Tongue (tissue), 3 donors: ENCODE measurements around the gene NTF4. TPM values are rescaled to one million over a fixed set of nuclear protein-coding genes. Genes with fewer than 3 reads are reported as not detected.
"Not testable (repeated sequence)": the region's sequence is repeated elsewhere in the genome, so short reads cannot be mapped to it uniquely, and the experiment has no call there.

Experiments used
- DNase-seq: peaks from one replicate; pipeline ENCODE4 v3.0.0-alpha.2; 2015
- small RNA-seq: library from RNA; depleted of rRNA; stranded (forward); fragments of <200 nt; gene quantifications from one replicate; pipeline ENCODE3, GENCODE V24; 2014; ENCODE audit warnings: low replicate concordance
- total RNA-seq: library from RNA; depleted of rRNA; stranded (reverse); fragments of >200 nt; gene quantifications from one replicate; pipeline ENCODE4 v1.2.3, GENCODE V29; 2014

The NTF4 gene
- total RNA-seq, 1 donor from 2014 or later = 6.5 TPM

- DNase-seq = no peak
Measured at GRCh38 chr19:49020931-49021895, 43.4 kb downstream of the NTF4 start.

- DNase-seq = no peak
Measured at GRCh38 chr19:49020342-49020741, 44.3 kb downstream of the NTF4 start.

- peak; percentile 28 for DNase-seq
Measured at GRCh38 chr19:49019242-49019932, 45.2 kb downstream of the NTF4 start.

- not testable (repeated sequence) for DNase-seq
Measured at GRCh38 chr19:49018388-49019241, 46.0 kb downstream of the NTF4 start.

- peak; percentile 57 for DNase-seq
Measured at GRCh38 chr19:49017666-49018351, 46.8 kb downstream of the NTF4 start.

GRCh38 chr19:49017041-49017665 lies 47.5 kb downstream of the NTF4 start, which contains the start of gene LHB:
Gene LHB, minus strand, starts transcription at chr19:49017091. Its CDS starts 10 bp downstream, at chr19:49017081.
- no peak for DNase-seq

GRCh38 chr19:49016067-49016839 lies 48.4 kb downstream of the NTF4 start:
- no peak for DNase-seq

- no peak for DNase-seq
Measured at GRCh38 chr19:49014870-49015255, 49.8 kb downstream of the NTF4 start.

GRCh38 chr19:49014123-49014869 lies 50.3 kb downstream of the NTF4 start:
- no peak for DNase-seq

GRCh38 chr19:49011194-49011593 lies 53.4 kb downstream of the NTF4 start:
- no peak for DNase-seq

Small RNAs within 50 kb of the gene (small RNA-seq; reads per million reads assigned to genes)
- not detected for gene RN7SL708P

Other genes starting within 250 kb of the NTF4 start
- gene HSD17B14, start 228.3 kb downstream of the NTF4 start, total RNA-seq = 1.2 TPM
- gene PLEKHA4, start 196.2 kb downstream of the NTF4 start, total RNA-seq = 18.1 TPM
- gene PPP1R15A, start 192.4 kb downstream of the NTF4 start, total RNA-seq = 64.0 TPM
- not detected for gene TULP2, start 166.1 kb downstream of the NTF4 start, total RNA-seq
- gene NUCB1, start 164.5 kb downstream of the NTF4 start, total RNA-seq = 154 TPM
- not detected for gene DHDH, start 131.1 kb downstream of the NTF4 start, total RNA-seq
- gene BAX, start 109.9 kb downstream of the NTF4 start, total RNA-seq = 22.1 TPM
- 430 TPM for gene FTL, start 99.5 kb downstream of the NTF4 start, total RNA-seq
- gene GYS1, start 71.5 kb downstream of the NTF4 start, total RNA-seq = 88.6 TPM
- 96.6 TPM for gene RUVBL2, start 70.9 kb downstream of the NTF4 start, total RNA-seq
- not detected for gene LHB, start 47.7 kb downstream of the NTF4 start, total RNA-seq
- not detected for gene CGB3, start 40.5 kb downstream of the NTF4 start, total RNA-seq
- not detected for gene CGB2, start 32.9 kb downstream of the NTF4 start, total RNA-seq
- gene CGB1, start 27.9 kb downstream of the NTF4 start, total RNA-seq = not detected
- gene CGB5, start 21.0 kb downstream of the NTF4 start, total RNA-seq = not detected
- gene CGB8, start 15.7 kb downstream of the NTF4 start, total RNA-seq = not detected
- 0.21 TPM for gene CGB7, start 7.1 kb downstream of the NTF4 start, total RNA-seq
- 15.7 TPM for gene KCNA7, start 7.9 kb upstream of the NTF4 start, total RNA-seq
- 150 TPM for gene SNRNP70, start 20.6 kb upstream of the NTF4 start, total RNA-seq
- 6.1 TPM for gene LIN7B, start 49.6 kb upstream of the NTF4 start, total RNA-seq
- 0.51 TPM for gene C19orf73, start 54.3 kb upstream of the NTF4 start, total RNA-seq
- gene PPFIA3, start 54.7 kb upstream of the NTF4 start, total RNA-seq = 9.7 TPM
- 154 TPM for gene HRC, start 90.6 kb upstream of the NTF4 start, total RNA-seq
- 28.2 TPM for gene TRPM4, start 93.0 kb upstream of the NTF4 start, total RNA-seq